ENCODE data around the gene EPHA7.
A peak's percentile ranks its signal among the peaks of the same experiment; 100 is the strongest.

EPHA7 gene

DNA sequence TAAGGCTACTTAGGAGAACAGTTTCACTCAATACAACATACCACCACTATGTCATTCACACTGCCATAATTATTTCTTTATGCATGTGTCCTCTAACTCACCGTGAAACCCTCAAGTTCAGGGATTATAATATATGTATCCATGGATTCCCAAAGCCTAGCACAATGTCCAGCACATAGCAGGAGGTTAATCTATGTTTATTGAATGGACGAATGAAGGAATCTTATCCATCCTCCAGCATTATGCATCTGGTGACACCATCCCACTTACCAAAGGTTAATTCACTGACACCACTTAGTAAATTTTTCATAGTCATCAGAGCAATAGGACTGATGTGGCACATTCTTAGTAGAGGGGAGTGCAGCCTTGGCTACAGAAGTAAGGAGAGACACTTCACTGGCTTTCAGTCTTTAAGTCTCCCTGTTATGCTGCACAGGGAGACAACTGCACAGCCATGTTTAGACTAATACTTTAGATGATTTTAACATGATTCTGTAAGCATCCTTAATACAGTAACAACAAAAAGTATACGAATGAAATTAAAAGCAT lies 49.7 kb downstream of the EPHA7 start:
- 90% methylated on average over 2 of the region's 3 CpGs for WGBS

DNA sequence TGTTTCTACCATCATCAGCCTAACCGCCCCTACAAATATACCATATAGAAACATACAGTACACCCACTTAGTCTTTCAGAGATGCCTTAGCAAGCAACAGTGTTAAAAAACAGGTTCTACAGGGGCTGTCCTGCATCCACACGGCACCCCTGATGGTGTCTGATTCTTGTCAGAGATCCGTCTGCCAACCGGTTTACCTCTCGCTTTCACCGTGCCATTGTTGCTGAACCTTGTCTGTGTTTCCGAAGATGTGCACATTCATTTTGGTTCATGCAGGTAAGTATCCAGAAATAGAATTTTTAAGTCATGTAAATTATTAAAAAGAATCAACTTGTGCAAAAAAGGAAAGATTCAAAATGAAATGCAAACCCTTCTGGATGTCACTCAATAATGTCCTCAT lies 52.9 kb downstream of the EPHA7 start:
- Histone ChIP-seq H3K4me3 (ENCODE audit: insufficient read depth in 1 of 2, low read depth in 1 of 2, low read length in 2 of 2) (no peak overlapping the region), H3K9me3 (ENCODE audit: control insufficient read depth, low read length) (no peaks in the 10 kb centered on the region), H2AFZ (ENCODE audit: low read depth, low read length) (no peak overlapping the region), H3K79me1 (replicated peaks; ENCODE audit: low read length, poor library complexity, severe bottlenecking) (peaks cover 2% of the 10 kb centered on the region), H2BK120ac (ENCODE audit: low read depth, low read length) (no peak overlapping the region), H3K4me1 (ENCODE audit: control insufficient read depth, insufficient read depth, low read depth, low read length) (peaks cover 2% of the 10 kb centered on the region), H4K91ac (ENCODE audit: low read length) (no peak overlapping the region), H3K23ac (ENCODE audit: low read length in 2 of 2) (no peak overlapping the region), H2BK5ac (ENCODE audit: low read depth, low read length, poor library complexity, severe bottlenecking) (peak overlapping the region; percentile 31), H2AK5ac (ENCODE audit: low read length, severe bottlenecking) (no peak overlapping the region), H3K27ac (ENCODE audit: low read length, poor library complexity, severe bottlenecking) (no peak overlapping the region), H3K18ac (ENCODE audit: low read depth in 1 of 2, low read length in 2 of 2) (no peak overlapping the region), H3K4ac (ENCODE audit: low read depth in 1 of 2, low read length in 2 of 2) (no peak overlapping the region), H2BK15ac (ENCODE audit: low read depth, poor library complexity, severe bottlenecking) (no peak overlapping the region), H2BK12ac (ENCODE audit: low read length in 2 of 2) (no peak overlapping the region), H3K4me2 (ENCODE audit: low read length, poor library complexity, severe bottlenecking) (peak overlapping the region; percentile 22), H3K36me3 (ENCODE audit: control insufficient read depth in 1 of 2, insufficient read depth in 2 of 2, low read depth in 1 of 2, low read length in 2 of 2) (peaks cover 0 to 6% of the 10 kb centered on the region in 2 experiments), H3K27me3 (ENCODE audit: control insufficient read depth in 1 of 2, insufficient read depth in 1 of 2, low read length in 2 of 2) (no peaks in the 10 kb centered on the region), H4K8ac (ENCODE audit: low read length) (peak overlapping the region; percentile 15), H3K9ac (ENCODE audit: low read length) (no peak overlapping the region), H3K14ac (ENCODE audit: low read length in 2 of 2) (no peak overlapping the region)
- 94% methylated on average over 6 of the region's 7 CpGs for WGBS
- DNase-seq: no peak

More for the DNA sequence above, 49.7 kb downstream of the EPHA7 start:
- H3K4ac ChIP-seq (ENCODE audit: low read depth in 1 of 2, low read length in 2 of 2): no peak overlapping the region
- H3K4me2 ChIP-seq (ENCODE audit: low read length, poor library complexity, severe bottlenecking): no peak overlapping the region
- H2BK15ac ChIP-seq (ENCODE audit: low read depth, poor library complexity, severe bottlenecking): no peak overlapping the region
- H3K36me3 ChIP-seq (ENCODE audit: control insufficient read depth in 1 of 2, insufficient read depth in 2 of 2, low read depth in 1 of 2, low read length in 2 of 2): peaks cover 0 to 3% of the 10 kb centered on the region in 2 experiments
- H3K27ac ChIP-seq (ENCODE audit: low read length, poor library complexity, severe bottlenecking): no peak overlapping the region
- H3K4me1 ChIP-seq (ENCODE audit: control insufficient read depth, insufficient read depth, low read depth, low read length): peaks cover 2% of the 10 kb centered on the region
- H3K23ac ChIP-seq (ENCODE audit: low read length in 2 of 2): no peak overlapping the region
- no peak overlapping the region for H4K91ac ChIP-seq (ENCODE audit: low read length)
- no peak overlapping the region for H3K18ac ChIP-seq (ENCODE audit: low read depth in 1 of 2, low read length in 2 of 2)
- no peaks in the 10 kb centered on the region for H3K9me3 ChIP-seq (ENCODE audit: control insufficient read depth, low read length)
- no peak overlapping the region for H3K9ac ChIP-seq (ENCODE audit: low read length)
- no peak overlapping the region for H2BK5ac ChIP-seq (ENCODE audit: low read depth, low read length, poor library complexity, severe bottlenecking)
- no peak overlapping the region for H2AK5ac ChIP-seq (ENCODE audit: low read length, severe bottlenecking)
- no peak overlapping the region for H3K4me3 ChIP-seq (ENCODE audit: insufficient read depth in 1 of 2, low read depth in 1 of 2, low read length in 2 of 2)
- H4K8ac ChIP-seq (ENCODE audit: low read length): no peak overlapping the region
- no peaks in the 10 kb centered on the region for H3K27me3 ChIP-seq (ENCODE audit: control insufficient read depth in 1 of 2, insufficient read depth in 1 of 2, low read length in 2 of 2)
- H2AFZ ChIP-seq (ENCODE audit: low read depth, low read length): no peak overlapping the region
- H2BK12ac ChIP-seq (ENCODE audit: low read length in 2 of 2): no peak overlapping the region
- H3K79me1 ChIP-seq (replicated peaks; ENCODE audit: low read length, poor library complexity, severe bottlenecking): peaks cover 2% of the 10 kb centered on the region
- H2BK120ac ChIP-seq (ENCODE audit: low read depth, low read length): no peak overlapping the region
- no peak overlapping the region for H3K14ac ChIP-seq (ENCODE audit: low read length in 2 of 2)
- no peak for DNase-seq

DNA sequence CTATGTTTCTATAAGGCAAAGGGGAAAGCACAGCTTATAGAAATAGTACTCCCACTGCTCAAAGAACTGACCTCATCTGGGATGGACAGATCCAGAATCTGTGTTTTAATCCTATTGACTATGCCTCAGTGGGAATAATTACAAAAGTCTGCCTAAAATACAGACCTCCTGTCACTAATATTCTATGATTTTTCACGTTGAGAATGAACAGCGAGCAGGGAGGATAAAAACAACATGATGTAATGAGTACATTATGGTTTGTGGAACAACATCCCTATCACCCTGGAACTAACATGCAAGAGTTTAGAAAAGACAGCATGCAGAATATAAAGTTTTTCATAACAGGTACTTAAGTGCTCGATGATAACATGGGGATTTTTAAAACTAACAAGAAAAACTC lies 53.9 kb downstream of the EPHA7 start:
- H3K4me1 ChIP-seq (ENCODE audit: control insufficient read depth, insufficient read depth, low read depth, low read length): peaks cover 2% of the 10 kb centered on the region
- H3K23ac ChIP-seq (ENCODE audit: low read length in 2 of 2): no peak overlapping the region
- WGBS: no CpG with 5 or more reads among the region's 3 CpGs
- H3K9ac ChIP-seq (ENCODE audit: low read length): no peak overlapping the region
- H2AFZ ChIP-seq (ENCODE audit: low read depth, low read length): no peak overlapping the region
- no peak overlapping the region for H3K14ac ChIP-seq (ENCODE audit: low read length in 2 of 2)
- H2BK5ac ChIP-seq (ENCODE audit: low read depth, low read length, poor library complexity, severe bottlenecking): no peak overlapping the region
- no peak for DNase-seq
- peaks cover 0 to 6% of the 10 kb centered on the region in 2 experiments for H3K36me3 ChIP-seq (ENCODE audit: control insufficient read depth in 1 of 2, insufficient read depth in 2 of 2, low read depth in 1 of 2, low read length in 2 of 2)
- no peak overlapping the region for H2BK12ac ChIP-seq (ENCODE audit: low read length in 2 of 2)
- H3K27ac ChIP-seq (ENCODE audit: low read length, poor library complexity, severe bottlenecking): no peak overlapping the region
- H4K8ac ChIP-seq (ENCODE audit: low read length): no peak overlapping the region
- H3K18ac ChIP-seq (ENCODE audit: low read depth in 1 of 2, low read length in 2 of 2): no peak overlapping the region
- no peak overlapping the region for H2AK5ac ChIP-seq (ENCODE audit: low read length, severe bottlenecking)
- no peak overlapping the region for H3K4me2 ChIP-seq (ENCODE audit: low read length, poor library complexity, severe bottlenecking)
- no peaks in the 10 kb centered on the region for H3K27me3 ChIP-seq (ENCODE audit: control insufficient read depth in 1 of 2, insufficient read depth in 1 of 2, low read length in 2 of 2)
- H3K4ac ChIP-seq (ENCODE audit: low read depth in 1 of 2, low read length in 2 of 2): no peak overlapping the region
- H4K91ac ChIP-seq (ENCODE audit: low read length): no peak overlapping the region
- H3K9me3 ChIP-seq (ENCODE audit: control insufficient read depth, low read length): no peaks in the 10 kb centered on the region
- H2BK15ac ChIP-seq (ENCODE audit: low read depth, poor library complexity, severe bottlenecking): no peak overlapping the region
- H3K79me1 ChIP-seq (replicated peaks; ENCODE audit: low read length, poor library complexity, severe bottlenecking): peaks cover 2% of the 10 kb centered on the region
- no peak overlapping the region for H2BK120ac ChIP-seq (ENCODE audit: low read depth, low read length)
- no peak overlapping the region for H3K4me3 ChIP-seq (ENCODE audit: insufficient read depth in 1 of 2, low read depth in 1 of 2, low read length in 2 of 2)

DNA sequence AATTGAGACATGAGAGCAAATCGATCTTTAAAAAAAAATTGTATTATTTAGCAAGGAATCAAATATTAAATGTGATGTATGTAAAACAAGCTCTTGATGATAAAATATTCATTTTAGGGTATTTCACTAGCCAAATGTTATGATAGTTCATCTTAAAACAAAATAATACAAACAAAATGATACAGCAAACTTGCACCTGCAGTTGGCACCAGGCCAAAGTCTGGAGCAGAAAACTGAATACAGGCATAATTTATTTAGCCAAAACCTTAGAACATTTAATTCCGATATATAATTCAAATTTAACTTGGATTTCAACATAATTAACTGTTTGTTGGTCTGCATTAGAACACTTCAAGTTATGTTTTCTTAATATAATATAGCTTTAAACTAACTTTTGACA lies 60.9 kb downstream of the EPHA7 start:
- Histone ChIP-seq H3K14ac (ENCODE audit: low read length in 2 of 2) (no peak overlapping the region), H3K23ac (ENCODE audit: low read length in 2 of 2) (no peak overlapping the region), H2AK5ac (ENCODE audit: low read length, severe bottlenecking) (no peak overlapping the region), H4K91ac (ENCODE audit: low read length) (no peak overlapping the region), H3K27me3 (ENCODE audit: control insufficient read depth in 1 of 2, insufficient read depth in 1 of 2, low read length in 2 of 2) (no peaks in the 10 kb centered on the region), H2BK15ac (ENCODE audit: low read depth, poor library complexity, severe bottlenecking) (no peak overlapping the region), H3K79me1 (replicated peaks; ENCODE audit: low read length, poor library complexity, severe bottlenecking) (no peaks in the 10 kb centered on the region), H2AFZ (ENCODE audit: low read depth, low read length) (no peak overlapping the region), H2BK120ac (ENCODE audit: low read depth, low read length) (no peak overlapping the region), H2BK12ac (ENCODE audit: low read length in 2 of 2) (no peak overlapping the region), H3K36me3 (ENCODE audit: control insufficient read depth in 1 of 2, insufficient read depth in 2 of 2, low read depth in 1 of 2, low read length in 2 of 2) (peaks cover 0 to 7% of the 10 kb centered on the region in 2 experiments), H3K4me1 (ENCODE audit: control insufficient read depth, insufficient read depth, low read depth, low read length) (no peaks in the 10 kb centered on the region), H3K4me3 (ENCODE audit: insufficient read depth in 1 of 2, low read depth in 1 of 2, low read length in 2 of 2) (no peak overlapping the region), H3K9ac (ENCODE audit: low read length) (no peak overlapping the region), H3K4ac (ENCODE audit: low read depth in 1 of 2, low read length in 2 of 2) (no peak overlapping the region), H3K27ac (ENCODE audit: low read length, poor library complexity, severe bottlenecking) (no peak overlapping the region), H4K8ac (ENCODE audit: low read length) (no peak overlapping the region), H3K4me2 (ENCODE audit: low read length, poor library complexity, severe bottlenecking) (no peak overlapping the region), H3K18ac (ENCODE audit: low read depth in 1 of 2, low read length in 2 of 2) (no peak overlapping the region), H2BK5ac (ENCODE audit: low read depth, low read length, poor library complexity, severe bottlenecking) (no peak overlapping the region), H3K9me3 (ENCODE audit: control insufficient read depth, low read length) (no peaks in the 10 kb centered on the region)
- no peak for DNase-seq
- WGBS: no CpG with 5 or more reads among the region's 2 CpGs
